HCT116 (cell line): ENCODE data around the gene STRN3. TPM values are rescaled to one million over a fixed set of nuclear protein-coding genes. Genes with fewer than 3 reads are reported as not detected.

ENCODE experiments used
- ATAC-seq: fragments of 200-7000 bp; cut with Tn5 transposase; 2 replicates; pipeline ENCODE4 v1.9.1; 2020; ENCODE audit warnings: mild to moderate bottlenecking, moderate library complexity
- BruUV-seq: library from RNA; stranded (reverse); fragments of 400-500 nt; replicated peaks from 2 replicates; lab custom pipeline; 2021; lab: Mats Ljungman, UMichigan
- CTCF ChIA-PET: fragments of 300-600 bp; sonication (Branson Sonifier 250); formaldehyde crosslinking; loops from one replicate; lab custom pipeline; 2021; ENCODE audit warnings: antibody characterized with exemption; lab: Charles Lee
- POLR2A ChIA-PET: fragments of 300-600, 350-600 bp; sonication (Branson Sonifier 250); formaldehyde crosslinking; loops from one replicate; lab custom pipeline; 2021; ENCODE audit warnings: antibody characterized with exemption; lab: Charles Lee
- RAD21 ChIA-PET, 2 experiments: fragments of 300-600 bp; sonication (Branson Sonifier 250); formaldehyde crosslinking; loops; one replicate each; lab custom pipeline; 2023; ENCODE audit warnings: low total read pairs in 2 of 2; ENCODE audit not compliant: uncharacterized antibody in 2 of 2, unreplicated experiment in 2 of 2, low non-redundant PET in 1 of 2; lab: Charles Lee
- DNase-seq: peaks from one replicate; pipeline ENCODE4 v3.0.0-alpha.2; 2010; ENCODE audit warnings: low read depth, low spot score
- H2AFZ ChIP-seq: fragments of 200-600 bp; shearing (Covaris generic), sonication (generic); 2 replicates; pipeline ENCODE4 v1.6.1; 2017; ENCODE audit warnings: low read depth, mixed run types, mixed read lengths, antibody characterized with exemption, low read length; ENCODE audit not compliant: poor library complexity, severe bottlenecking
- H3K27ac ChIP-seq: 2 replicates; pipeline ENCODE4 v1.5.1; 2012; ENCODE audit warnings: low read depth, low read length
- H3K27me3 ChIP-seq: fragments of 200-600 bp; sonication (generic); 2 replicates; pipeline ENCODE4 v1.6.1; 2016; ENCODE audit warnings: mixed run types, low read length, mixed read lengths; ENCODE audit not compliant: insufficient read depth
- H3K36me3 ChIP-seq, 2 experiments: fragments of 200-500 bp in 1 of 2; fragments of 200-600 bp in 1 of 2; sonication (Bioruptor generic) in 1 of 2; sonication (generic) in 1 of 2; 2 replicates each; pipeline versions ENCODE4 v1.5.1 to v1.6.1; 2014 to 2016; ENCODE audit warnings: low read length in 2 of 2, inconsistent platforms in 1 of 2, mixed read lengths in 1 of 2, mixed run types in 1 of 2; ENCODE audit not compliant: insufficient read depth in 2 of 2, control insufficient read depth in 1 of 2
- H3K4me1 ChIP-seq, 2 experiments: fragments of 200-600 bp in 1 of 2; sonication (generic) in 1 of 2; 2 replicates each; pipeline versions ENCODE4 v1.5.1 to v1.6.1; 2012 to 2017; ENCODE audit warnings: low read length in 2 of 2, inconsistent platforms in 1 of 2, mild to moderate bottlenecking in 1 of 2, mixed read lengths in 1 of 2, mixed run types in 1 of 2, moderate library complexity in 1 of 2; ENCODE audit not compliant: insufficient read depth in 2 of 2, control insufficient read depth in 1 of 2
- H3K4me2 ChIP-seq: fragments of 200-600 bp; sonication (generic); 2 replicates; pipeline ENCODE4 v1.6.1; 2017; ENCODE audit warnings: mixed run types, low read length, mixed read lengths
- H3K4me3 ChIP-seq, 2 experiments: fragments of 200-600 bp in 1 of 2; sonication (generic) in 1 of 2; replicated peaks in 1 of 2; 2 replicates each; pipeline ENCODE4 v1.5.1; 2011 to 2016; ENCODE audit warnings: low read length in 2 of 2, control low read depth in 1 of 2, low read depth in 1 of 2, mild to moderate bottlenecking in 1 of 2, mixed read lengths in 1 of 2, mixed run types in 1 of 2
- H3K79me2 ChIP-seq: fragments of 200-600 bp; sonication (generic); 2 replicates; pipeline ENCODE4 v1.6.1; 2017; ENCODE audit warnings: mild to moderate bottlenecking, mixed run types, low read length, moderate library complexity, mixed read lengths; ENCODE audit not compliant: insufficient read depth
- H3K9ac ChIP-seq: fragments of 200-600 bp; sonication (generic); 2 replicates; pipeline ENCODE4 v1.6.1; 2016; ENCODE audit warnings: low read length, mixed read lengths
- H3K9me2 ChIP-seq: fragments of 200-600 bp; sonication (generic), shearing (Covaris generic); 2 replicates; pipeline ENCODE4 v1.6.1; 2017; ENCODE audit warnings: mixed run types, mild to moderate bottlenecking, moderate library complexity; ENCODE audit not compliant: insufficient read depth
- H3K9me3 ChIP-seq, 2 experiments: fragments of 200-500 bp in 1 of 2; fragments of 200-600 bp in 1 of 2; sonication (Bioruptor generic) in 1 of 2; sonication (generic) in 1 of 2; 2 replicates each; pipeline ENCODE4 v1.6.1; 2014 to 2017; ENCODE audit warnings: low read length in 2 of 2, mixed read lengths in 2 of 2, inconsistent platforms in 1 of 2, low read depth in 1 of 2, mild to moderate bottlenecking in 1 of 2, mixed run types in 1 of 2, moderate library complexity in 1 of 2; ENCODE audit not compliant: control insufficient read depth in 1 of 2, insufficient read depth in 1 of 2
- H4K20me1 ChIP-seq: fragments of 200-600 bp; sonication (generic), shearing (Covaris generic); 2 replicates; pipeline ENCODE4 v1.6.1; 2017; ENCODE audit warnings: mixed run types, mild to moderate bottlenecking, moderate library complexity; ENCODE audit not compliant: insufficient read depth
- CBX3 ChIP-seq: IDR thresholded peaks from 2 replicates; pipeline ENCODE4 v1.6.1; 2012; ENCODE audit warnings: low read depth
- CTCF ChIP-seq, 3 experiments: fragments of 200-600 bp in 1 of 3; sonication (generic) in 1 of 3; IDR thresholded peaks in 2 of 3; conservative IDR thresholded peaks in 1 of 3; 2 replicates each; pipeline ENCODE4 v1.5.1; 2012 to 2017; ENCODE audit warnings: low read depth in 2 of 3, low read length in 2 of 3, antibody characterized with exemption in 1 of 3, borderline replicate concordance in 1 of 3, control low read depth in 1 of 3, mild to moderate bottlenecking in 1 of 3, mixed read lengths in 1 of 3, mixed run types in 1 of 3, moderate library complexity in 1 of 3; ENCODE audit not compliant: insufficient read depth in 1 of 3
- EGR1 ChIP-seq: IDR thresholded peaks from 2 replicates; pipeline ENCODE4 v1.6.1; 2012; ENCODE audit warnings: low read depth
- ELF1 ChIP-seq: IDR thresholded peaks from 2 replicates; pipeline ENCODE4 v1.6.1; 2012; ENCODE audit warnings: low read depth, borderline replicate concordance
- EZH2 ChIP-seq: fragments of 200-600 bp; sonication (generic); IDR thresholded peaks from 2 replicates; pipeline ENCODE4 v1.6.1; 2017; ENCODE audit warnings: antibody characterized with exemption, mixed run types
- EZH2phosphoT487 ChIP-seq: fragments of 200-600 bp; IDR thresholded peaks from 2 replicates; pipeline ENCODE4 v1.6.1; 2018; ENCODE audit warnings: antibody characterized with exemption, borderline replicate concordance
- MAX ChIP-seq: IDR thresholded peaks from 2 replicates; pipeline ENCODE4 v1.6.1; 2012
- POLR2A ChIP-seq: IDR thresholded peaks from 2 replicates; pipeline ENCODE4 v1.7.0; 2011; ENCODE audit warnings: borderline replicate concordance; ENCODE audit not compliant: insufficient read depth, insufficient read length; ENCODE audit errors: extremely low read depth
- REST ChIP-seq: IDR thresholded peaks from 2 replicates; pipeline ENCODE4 v1.6.1; 2012; ENCODE audit warnings: low read depth
- SP1 ChIP-seq: IDR thresholded peaks from 2 replicates; pipeline ENCODE4 v1.6.1; 2012; ENCODE audit warnings: low read depth
- SRF ChIP-seq: IDR thresholded peaks from 2 replicates; pipeline ENCODE4 v1.6.1; 2012; ENCODE audit warnings: low read depth
- TCF7L2 ChIP-seq: IDR thresholded peaks from 2 replicates; pipeline ENCODE4 v1.7.0; 2011; ENCODE audit warnings: borderline replicate concordance, inconsistent platforms; ENCODE audit not compliant: insufficient read depth, insufficient read length; ENCODE audit errors: extremely low read depth
- YY1 ChIP-seq: IDR thresholded peaks from 2 replicates; pipeline ENCODE4 v1.6.1; 2011; ENCODE audit warnings: low read length, low read depth, moderate library complexity, mild to moderate bottlenecking; ENCODE audit not compliant: insufficient replicate concordance; ENCODE audit errors: extremely low read depth
- ZFX ChIP-seq: fragments of 450-650 bp; IDR thresholded peaks from 2 replicates; pipeline ENCODE4 v1.6.1; 2017
- intact Hi-C: fragments of 100-400 bp; cut with micrococcal nuclease; formaldehyde crosslinking; loops from 2 replicates; pipeline ENCODE4 v1.10.0; 2022
- total RNA-seq: library from RNA; stranded (reverse); gene quantifications from one replicate; pipeline ENCODE4 v1.2.1, GENCODE V29; 2021; ENCODE audit not compliant: unreplicated experiment

The STRN3 gene
- total RNA-seq, 1 experiment from 2014 or later, result 43.4 TPM

GRCh38 chr14:30882431-30882830 is 143.7 kb downstream of the STRN3 start:
- TF ChIP-seq TCF7L2 (no peak), EGR1 (no peak)
- Histone ChIP-seq H3K4me3 (no peak overlapping the region), H3K27me3 (no peaks in the 10 kb centered on the region), H3K79me2 (no peaks in the 10 kb centered on the region), H3K36me3 (peaks cover 0 to 5% of the 10 kb centered on the region in 2 experiments; a peak in 1 of 4 replicates), H3K9me2 (no peaks in the 10 kb centered on the region), H4K20me1 (no peaks in the 10 kb centered on the region), H3K27ac (no peak overlapping the region), H3K9ac (no peak overlapping the region), H3K4me1 (no peaks in the 10 kb centered on the region), H3K4me2 (no peak overlapping the region), H2AFZ (no peak overlapping the region), H3K9me3 (no peaks in the 10 kb centered on the region)
- POLR2A ChIA-PET, result no interaction called here
- no peak for ATAC-seq
- intact Hi-C loops, result no loop called here
- RAD21 ChIA-PET, result no interaction called here
- DNase-seq, result no peak
- CTCF ChIA-PET, result no interaction called here
- no TSS peak for BruUV-seq

- ChIA-PET CTCF (no interaction called here), RAD21 (no interaction called here), POLR2A (no interaction called here)
- no peak for TF ChIP-seq EZH2phosphoT487
- no peak for TF ChIP-seq REST
- no peak for TF ChIP-seq CTCF (IDR thresholded peaks at IDR 0.05 in 2 of 3, conservative IDR thresholded peaks at IDR 0.05 in 1 of 3; ENCODE audit: borderline replicate concordance in 1 of 3, insufficient read depth in 1 of 3, low read depth in 2 of 3, low read length in 2 of 3)
- no peak for TF ChIP-seq SRF
- TF ChIP-seq CBX3, result no peak
- no peak for TF ChIP-seq YY1
- TF ChIP-seq POLR2A, result no peak
- no peak for TF ChIP-seq TCF7L2
- no peak for TF ChIP-seq ELF1
- no peak for TF ChIP-seq ZFX
- TF ChIP-seq SP1, result no peak
- TF ChIP-seq MAX, result no peak
- no peak for TF ChIP-seq EZH2
- Histone ChIP-seq H3K4me2 (no peak overlapping the region), H3K4me1 (peaks cover 0 to 18% of the 10 kb centered on the region in 2 experiments; a peak in 3 of 4 replicates), H2AFZ (no peak overlapping the region), H4K20me1 (no peaks in the 10 kb centered on the region), H3K36me3 (no peaks in the 10 kb centered on the region), H3K4me3 (no peak overlapping the region), H3K27me3 (no peaks in the 10 kb centered on the region), H3K9me2 (no peaks in the 10 kb centered on the region), H3K9me3 (no peaks in the 10 kb centered on the region), H3K9ac (no peak overlapping the region), H3K27ac (no peak overlapping the region), H3K79me2 (no peaks in the 10 kb centered on the region)
- no peak for ATAC-seq
- intact Hi-C loops, result no loop called here
- BruUV-seq, result no TSS peak
- DNase-seq, result no peak
Measured at GRCh38 chr14:30876692-30877091, 149.5 kb downstream of the STRN3 start.
